Endothelial cell of umbilical vein (primary cell): ENCODE results near the gene SLC6A19. TPM values are rescaled to one million over a fixed set of nuclear protein-coding genes. Genes with fewer than 3 reads are reported as not detected.

Experiments
- BruUV-seq: library from RNA; stranded (reverse); fragments of 400-500 nt; replicated peaks from 2 replicates; lab custom pipeline; 2021; lab: Mats Ljungman, UMichigan
- CTCF ChIA-PET: fragments of 300-600, 350-600 bp; sonication (Branson Sonifier 250); formaldehyde crosslinking; loops from one replicate; lab custom pipeline; 2021; ENCODE audit warnings: antibody characterized with exemption, inconsistent platforms; lab: Charles Lee
- POLR2A ChIA-PET: fragments of 300-600, 350-600 bp; sonication (Branson Sonifier 250); formaldehyde crosslinking; loops from one replicate; lab custom pipeline; 2021; ENCODE audit warnings: antibody characterized with exemption, inconsistent platforms; lab: Charles Lee
- DNase-seq: peaks from one replicate; pipeline ENCODE4 v3.0.0-alpha.2; 2011; ENCODE audit warnings: low read depth, low spot score
- FAIRE-seq: peaks from 2 replicates; lab custom pipeline; 2011; peaks lifted over from hg19 to GRCh38; lab: Jason Lieb, UNC
- H2AFZ ChIP-seq: 2 replicates; pipeline ENCODE4 v1.6.0; 2012; ENCODE audit warnings: low read depth, low read length, control low read depth, inconsistent platforms
- H3K27ac ChIP-seq: 2 replicates; pipeline ENCODE4 v1.5.1; 2011; ENCODE audit warnings: low read depth, mild to moderate bottlenecking, control low read depth, low read length, moderate library complexity; ENCODE audit not compliant: insufficient read depth
- H3K27me3 ChIP-seq, 2 experiments: 2 replicates each; pipeline versions ENCODE4 v1.6.0 to v1.6.1; 2011; ENCODE audit warnings: low read length in 2 of 2, mixed read lengths in 1 of 2; ENCODE audit not compliant: control insufficient read depth in 2 of 2, insufficient read depth in 2 of 2
- H3K36me3 ChIP-seq, 2 experiments: 2 replicates in 1 of 2; 3 replicates in 1 of 2; pipeline ENCODE4 v1.5.1; 2011; ENCODE audit warnings: low read length in 2 of 2, mild to moderate bottlenecking in 1 of 2, moderate library complexity in 1 of 2; ENCODE audit not compliant: control insufficient read depth in 2 of 2, insufficient read depth in 2 of 2; ENCODE audit errors: extremely low read depth in 1 of 2
- H3K4me1 ChIP-seq: 3 replicates; pipeline ENCODE4 v1.5.1; 2011; ENCODE audit warnings: mild to moderate bottlenecking, low read length; ENCODE audit not compliant: control insufficient read depth, insufficient read depth; ENCODE audit errors: extremely low read depth
- H3K4me2 ChIP-seq: 2 replicates; pipeline ENCODE4 v1.6.1; 2011; ENCODE audit warnings: low read length, control low read depth, mixed read lengths; ENCODE audit not compliant: insufficient read depth
- H3K4me3 ChIP-seq, 3 experiments: fragments of 200-600 bp in 1 of 3; sonication (generic), shearing (Covaris generic) in 1 of 3; replicated peaks in 1 of 3; 2 replicates each; pipeline ENCODE4 v1.5.1; 2011 to 2016; ENCODE audit warnings: control low read depth in 3 of 3, low read length in 3 of 3, mild to moderate bottlenecking in 2 of 3, inconsistent platforms in 1 of 3, low read depth in 1 of 3, moderate library complexity in 1 of 3; ENCODE audit not compliant: insufficient read depth in 1 of 3
- H3K79me2 ChIP-seq: 2 replicates; pipeline ENCODE4 v1.6.0; 2012; ENCODE audit warnings: low read length, inconsistent platforms; ENCODE audit not compliant: control insufficient read depth, insufficient read depth
- H3K9ac ChIP-seq: replicated peaks from 2 replicates; pipeline ENCODE3; 2011; ENCODE audit warnings: low read length, control low read depth; ENCODE audit not compliant: insufficient read depth; ENCODE audit errors: extremely low read depth
- H3K9me1 ChIP-seq: replicated peaks from 3 replicates; pipeline ENCODE4 v1.6.0; 2011; ENCODE audit warnings: mild to moderate bottlenecking, low read length; ENCODE audit not compliant: control insufficient read depth, insufficient read depth; ENCODE audit errors: extremely low read depth
- H3K9me3 ChIP-seq: replicated peaks from 2 replicates; pipeline ENCODE4 v1.5.1; 2012; ENCODE audit warnings: low read length, inconsistent platforms; ENCODE audit not compliant: control insufficient read depth, insufficient read depth
- H4K20me1 ChIP-seq: replicated peaks from 2 replicates; pipeline ENCODE3; 2011; ENCODE audit warnings: mild to moderate bottlenecking, low read length; ENCODE audit not compliant: control insufficient read depth, insufficient read depth; ENCODE audit errors: extremely low read depth
- CTCF ChIP-seq, 2 donors: IDR thresholded peaks; 1 replicate in 1 of 2; 2 replicates in 1 of 2; pipeline ENCODE4 v1.5.1; 2011; ENCODE audit warnings: low read length in 2 of 2, mild to moderate bottlenecking in 2 of 2, moderate library complexity in 2 of 2, control low read depth in 1 of 2, inconsistent platforms in 1 of 2, low read depth in 1 of 2; ENCODE audit not compliant: insufficient read depth in 1 of 2; ENCODE audit errors: extremely low read depth in 1 of 2
- EZH2 ChIP-seq: IDR thresholded peaks from 2 replicates; pipeline ENCODE4 v1.6.1; 2012; ENCODE audit warnings: borderline replicate concordance, low read depth, mild to moderate bottlenecking, moderate library complexity, low read length, inconsistent platforms; ENCODE audit not compliant: severe bottlenecking
- FOS ChIP-seq: IDR thresholded peaks from 2 replicates; pipeline ENCODE4 v1.6.1; 2011; ENCODE audit warnings: mild to moderate bottlenecking, low read length, moderate library complexity, borderline replicate concordance; ENCODE audit not compliant: insufficient read depth
- GATA2 ChIP-seq: IDR thresholded peaks from 2 replicates; pipeline ENCODE4 v1.7.0; 2011; ENCODE audit warnings: low read depth, mild to moderate bottlenecking, moderate library complexity, mixed read lengths, low read length; ENCODE audit not compliant: insufficient read length, insufficient read depth
- JUN ChIP-seq: IDR thresholded peaks from 2 replicates; pipeline ENCODE4 v1.6.1; 2011; ENCODE audit warnings: borderline replicate concordance, low read depth; ENCODE audit not compliant: insufficient read length, insufficient read depth
- MYC ChIP-seq: IDR thresholded peaks from one replicate; pipeline ENCODE4 v1.6.1; 2011; ENCODE audit warnings: mild to moderate bottlenecking, low read depth, low read length
- POLR2A ChIP-seq: IDR thresholded peaks from 2 replicates; pipeline ENCODE4 v1.6.1; 2012; ENCODE audit warnings: low read depth, mild to moderate bottlenecking, control low read depth, low read length
- POLR2AphosphoS5 ChIP-seq: IDR thresholded peaks from 2 replicates; pipeline ENCODE4 v1.6.1; 2012; ENCODE audit warnings: low read depth, mild to moderate bottlenecking, control low read depth, low read length, moderate library complexity; ENCODE audit not compliant: insufficient read depth
- dilution Hi-C: fragments of 300-500 bp; cut with MboI; formaldehyde crosslinking; loops from one replicate; pipeline ENCODE4 v1.15.0; 2019; ENCODE audit warnings: low sequenced_read_pairs; ENCODE audit not compliant: extremely low pct_ligation_motif_present
- intact Hi-C: fragments of 100-400 bp; cut with micrococcal nuclease; formaldehyde crosslinking; loops from one replicate; pipeline ENCODE4 v1.10.0; 2022
- polyA plus RNA-seq, 4 experiments: library from polyadenylated mRNA; depleted of rRNA in 3 of 4; stranded (reverse) in 3 of 4; unstranded in 1 of 4; fragments of >200 nt; gene quantifications; 2 replicates each; pipeline versions ENCODE4 v1.2.1 to v1.2.3, GENCODE V29; 2011 to 2012; ENCODE audit warnings: missing spikeins in 1 of 4
- total RNA-seq: library from RNA; stranded (reverse); gene quantifications from 2 replicates; pipeline ENCODE4 v1.2.3, GENCODE V29; 2021
- TF ChIP-seq, protein P1 (sequence below): IDR thresholded peaks from 2 replicates; pipeline ENCODE4 v1.6.1; 2011; ENCODE audit not compliant: insufficient read depth, insufficient read length

Gene SLC6A19
- total and polyA plus RNA-seq, 2 donors (not counting 3 experiments of a cell fraction or from before 2014, with no cell fraction given): not detected

GRCh38 chr5:1264211-1264610, 62.8 kb downstream of the SLC6A19 start:
- Histone ChIP-seq H3K4me1 (no peaks in the 10 kb centered on the region), H3K4me2 (no peak overlapping the region), H3K9me1 (no peaks in the 10 kb centered on the region), H3K9me3 (no peaks in the 10 kb centered on the region), H2AFZ (no peak overlapping the region), H3K9ac (no peak overlapping the region), H3K36me3 (no peaks in the 10 kb centered on the region), H3K79me2 (no peaks in the 10 kb centered on the region), H4K20me1 (no peaks in the 10 kb centered on the region), H3K27ac (no peak overlapping the region), H3K4me3 (no peak overlapping the region), H3K27me3 (no peaks in the 10 kb centered on the region)
- no peak for TF ChIP-seq POLR2A
- no peak for TF ChIP-seq JUN
- TF ChIP-seq, protein P1, sequence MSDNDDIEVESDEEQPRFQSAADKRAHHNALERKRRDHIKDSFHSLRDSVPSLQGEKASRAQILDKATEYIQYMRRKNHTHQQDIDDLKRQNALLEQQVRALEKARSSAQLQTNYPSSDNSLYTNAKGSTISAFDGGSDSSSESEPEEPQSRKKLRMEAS: no peak
- TF ChIP-seq GATA2: no peak
- no peak for TF ChIP-seq CTCF (IDR thresholded peaks at IDR 0.05; ENCODE audit: extremely low read depth in 1 of 2, insufficient read depth in 1 of 2, low read depth in 1 of 2, low read length in 2 of 2)
- no peak for TF ChIP-seq FOS
- no peak for TF ChIP-seq EZH2
- TF ChIP-seq MYC: no peak
- no peak for TF ChIP-seq POLR2AphosphoS5
- dilution Hi-C loops: no loop called here
- BruUV-seq: no TSS peak
- no peak for FAIRE-seq
- CTCF ChIA-PET: no interaction called here
- POLR2A ChIA-PET: no interaction called here
- no peak for DNase-seq
- intact Hi-C loops: no loop called here
